HepG2 (cell line): ENCODE measurements around the gene KLF9. TPM values are rescaled to one million over a fixed set of nuclear protein-coding genes. Genes with fewer than 3 reads are reported as not detected.

Source experiments
- ATAD3A ChIP-seq: sonication (generic); formaldehyde crosslinking; IDR thresholded peaks from 2 replicates; pipeline ENCODE4 v1.4.0; 2020; ENCODE audit warnings: missing genetic modification reagents
- CREB3 ChIP-seq: sonication (generic); formaldehyde crosslinking; IDR thresholded peaks from 2 replicates; pipeline ENCODE4 v1.5.0; 2020; ENCODE audit warnings: missing genetic modification reagents
- E2F1 ChIP-seq: sonication (generic); formaldehyde crosslinking; IDR thresholded peaks from 2 replicates; pipeline ENCODE4 v1.5.0; 2020; ENCODE audit warnings: missing genetic modification reagents
- FLYWCH1 ChIP-seq: sonication (generic); formaldehyde crosslinking; IDR thresholded peaks from 2 replicates; pipeline ENCODE4 v1.8.1; 2023; ENCODE audit warnings: mild to moderate bottlenecking, missing genetic modification reagents
- FOXM1 ChIP-seq: sonication (generic); formaldehyde crosslinking; IDR thresholded peaks from 2 replicates; pipeline ENCODE4 v1.5.0; 2020; ENCODE audit warnings: missing genetic modification reagents
- IKZF4 ChIP-seq: sonication (generic); formaldehyde crosslinking; IDR thresholded peaks from 2 replicates; pipeline ENCODE4 v1.5.1; 2020; ENCODE audit warnings: borderline replicate concordance, mild to moderate bottlenecking, low read depth, missing genetic modification reagents; ENCODE audit errors: not compliant biosample characterization
- PBX3 ChIP-seq: sonication (generic); formaldehyde crosslinking; IDR thresholded peaks from 2 replicates; pipeline ENCODE4 v1.8.1; 2023; ENCODE audit warnings: missing genetic modification reagents, inconsistent platforms, borderline replicate concordance
- RXRB ChIP-seq: IDR thresholded peaks from 2 replicates; pipeline ENCODE4 v1.6.1; 2016; ENCODE audit warnings: borderline replicate concordance, missing genetic modification reagents, missing compliant biosample characterization
- SALL1 ChIP-seq: sonication (generic); formaldehyde crosslinking; IDR thresholded peaks from 2 replicates; pipeline ENCODE4 v1.8.0; 2022; ENCODE audit warnings: mild to moderate bottlenecking, missing genetic modification reagents
- SATB2 ChIP-seq: sonication (generic); formaldehyde crosslinking; IDR thresholded peaks from 2 replicates; pipeline ENCODE4 v1.5.0; 2020; ENCODE audit warnings: missing genetic modification reagents
- ZBTB40 ChIP-seq, 2 experiments: fragments of 450-650 bp in 1 of 2; sonication (generic) in 1 of 2; formaldehyde crosslinking in 1 of 2; IDR thresholded peaks; 2 replicates each; pipeline versions ENCODE4 v1.6.1 to v1.8.0; 2016 to 2022; ENCODE audit warnings: antibody characterized with exemption in 1 of 2, mild to moderate bottlenecking in 1 of 2, missing genetic modification reagents in 1 of 2
- polyA plus RNA-seq, 8 experiments: library from polyadenylated mRNA; depleted of rRNA in 3 of 8; stranded (reverse) in 7 of 8; unstranded in 1 of 8; fragments of >200 nt; fragmentation: Illumina TruSeq in 4 of 8; extraction: Trizol in 4 of 8; gene quantifications; 2 replicates each; pipeline versions ENCODE4 v1.2.1 to v1.2.3, GENCODE V29; 2011 to 2016; ENCODE audit warnings: low read depth in 4 of 8, missing spikeins in 1 of 8, mixed read lengths in 1 of 8; ENCODE audit not compliant: insufficient read depth in 1 of 8
- total RNA-seq, 5 experiments: library from RNA; depleted of rRNA; stranded (reverse); fragments of >200 nt; fragmentation: Illumina TruSeq; extraction: Trizol; gene quantifications; 2 replicates each; pipeline ENCODE4 v1.2.3, GENCODE V29; 2016; ENCODE audit warnings: low read depth in 1 of 5

KLF9 gene
- total and polyA plus RNA-seq, 2 of the 13 experiments (the other 11 are each of a cell fraction or from before 2014, with no cell fraction given) = 5.7 to 7.2 TPM

GRCh38 chr9:70463877-70464276, 49.4 kb upstream of the KLF9 start (continued):
- TF ChIP-seq ZBTB40 (IDR thresholded peaks at IDR 0.05) = no peak
- TF ChIP-seq ZBTB40 (CRISPR knock-in tag; IDR thresholded peaks at IDR 0.05) = no peak
- no peak for TF ChIP-seq IKZF4 (CRISPR knock-in tag)
- TF ChIP-seq SATB2 (CRISPR knock-in tag) = no peak
- TF ChIP-seq FLYWCH1 (CRISPR knock-in tag) = no peak
- TF ChIP-seq ATAD3A (CRISPR knock-in tag) = no peak
- TF ChIP-seq CREB3 = no peak
- no peak for TF ChIP-seq SALL1 (CRISPR knock-in tag)
- no peak for TF ChIP-seq PBX3
- no peak for TF ChIP-seq E2F1
- no peak for TF ChIP-seq FOXM1 (CRISPR knock-in tag)
- no peak for TF ChIP-seq RXRB (CRISPR knock-in tag)
- TF ChIP-seq, all 625 proteins: peak for 0
